PFSK-1 (cell line): ENCODE results near the gene PLD5.

Source experiments
- FOXP2 ChIP-seq: optimal IDR thresholded peaks from 2 replicates; pipeline ENCODE3; 2011; ENCODE audit warnings: borderline replicate concordance, control low read depth, inconsistent platforms; ENCODE audit not compliant: insufficient read depth; ENCODE audit errors: extremely low read length, extremely low read depth
- POLR2AphosphoS5 ChIP-seq: IDR thresholded peaks from 2 replicates; pipeline ENCODE4 v1.6.1; 2012; ENCODE audit warnings: low read depth, mild to moderate bottlenecking, control low read depth, low read length, moderate library complexity
- SIN3A ChIP-seq: IDR thresholded peaks from 2 replicates; pipeline ENCODE4 v1.6.1; 2012; ENCODE audit warnings: mild to moderate bottlenecking, low read length, moderate library complexity, borderline replicate concordance; ENCODE audit not compliant: insufficient read depth
- TAF1 ChIP-seq: IDR thresholded peaks from 2 replicates; pipeline ENCODE4 v1.6.1; 2012; ENCODE audit warnings: low read length, control low read depth, borderline replicate concordance; ENCODE audit not compliant: insufficient read depth
- TF ChIP-seq, protein P1 (sequence below), 2 experiments: IDR thresholded peaks; 2 replicates each; pipeline versions ENCODE4 v1.6.1 to v1.8.0; 2011 to 2012; ENCODE audit warnings: low read depth in 2 of 2, low read length in 2 of 2, control low read depth in 1 of 2, inconsistent platforms in 1 of 2, mild to moderate bottlenecking in 1 of 2, moderate library complexity in 1 of 2; ENCODE audit not compliant: insufficient read depth in 1 of 2

The PLD5 gene

DNA sequence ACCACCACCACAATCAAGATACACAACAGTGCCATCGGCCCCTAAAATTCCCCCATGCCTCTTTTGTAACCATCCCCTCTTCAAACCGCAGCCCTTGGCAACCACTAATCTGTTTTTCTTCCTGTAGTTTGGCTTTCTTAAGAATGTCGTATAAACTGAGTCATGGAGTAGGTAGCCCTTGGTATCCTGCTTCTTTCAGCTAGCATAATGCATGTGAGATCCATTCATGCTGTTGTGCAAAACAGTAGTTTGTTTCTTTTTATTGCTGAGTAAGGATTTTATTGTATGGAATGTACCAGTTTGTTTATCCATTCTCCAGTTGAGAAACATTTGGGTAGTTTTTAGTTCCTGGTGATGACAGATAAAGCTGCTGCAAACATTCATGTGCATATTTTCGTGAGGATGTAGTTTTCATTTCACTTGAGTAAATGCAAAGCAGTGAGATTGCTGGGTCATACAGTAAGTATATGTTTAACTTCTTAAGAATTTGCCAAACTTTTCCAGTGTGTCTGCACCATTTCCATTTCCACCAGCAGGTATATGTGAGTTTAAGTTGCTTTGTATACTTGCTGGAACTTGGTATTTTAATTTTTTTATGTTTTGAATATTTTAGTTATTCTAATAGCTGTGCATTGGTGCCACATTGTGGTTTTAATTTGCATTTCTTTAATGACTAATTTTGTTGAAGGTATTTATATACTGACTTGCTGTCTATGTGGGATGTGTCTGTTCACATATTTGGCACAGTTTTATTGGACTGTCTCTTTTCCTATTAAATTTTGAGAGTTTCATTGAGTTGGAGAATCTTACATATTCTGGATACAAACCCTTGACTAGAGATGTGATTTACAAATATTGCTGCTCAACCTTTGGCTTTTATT lies 377.2 kb downstream of the PLD5 start:
- TF ChIP-seq SIN3A (no peak), FOXP2 (no peak), TAF1 (no peak), POLR2AphosphoS5 (no peak)
- TF ChIP-seq, protein P1, sequence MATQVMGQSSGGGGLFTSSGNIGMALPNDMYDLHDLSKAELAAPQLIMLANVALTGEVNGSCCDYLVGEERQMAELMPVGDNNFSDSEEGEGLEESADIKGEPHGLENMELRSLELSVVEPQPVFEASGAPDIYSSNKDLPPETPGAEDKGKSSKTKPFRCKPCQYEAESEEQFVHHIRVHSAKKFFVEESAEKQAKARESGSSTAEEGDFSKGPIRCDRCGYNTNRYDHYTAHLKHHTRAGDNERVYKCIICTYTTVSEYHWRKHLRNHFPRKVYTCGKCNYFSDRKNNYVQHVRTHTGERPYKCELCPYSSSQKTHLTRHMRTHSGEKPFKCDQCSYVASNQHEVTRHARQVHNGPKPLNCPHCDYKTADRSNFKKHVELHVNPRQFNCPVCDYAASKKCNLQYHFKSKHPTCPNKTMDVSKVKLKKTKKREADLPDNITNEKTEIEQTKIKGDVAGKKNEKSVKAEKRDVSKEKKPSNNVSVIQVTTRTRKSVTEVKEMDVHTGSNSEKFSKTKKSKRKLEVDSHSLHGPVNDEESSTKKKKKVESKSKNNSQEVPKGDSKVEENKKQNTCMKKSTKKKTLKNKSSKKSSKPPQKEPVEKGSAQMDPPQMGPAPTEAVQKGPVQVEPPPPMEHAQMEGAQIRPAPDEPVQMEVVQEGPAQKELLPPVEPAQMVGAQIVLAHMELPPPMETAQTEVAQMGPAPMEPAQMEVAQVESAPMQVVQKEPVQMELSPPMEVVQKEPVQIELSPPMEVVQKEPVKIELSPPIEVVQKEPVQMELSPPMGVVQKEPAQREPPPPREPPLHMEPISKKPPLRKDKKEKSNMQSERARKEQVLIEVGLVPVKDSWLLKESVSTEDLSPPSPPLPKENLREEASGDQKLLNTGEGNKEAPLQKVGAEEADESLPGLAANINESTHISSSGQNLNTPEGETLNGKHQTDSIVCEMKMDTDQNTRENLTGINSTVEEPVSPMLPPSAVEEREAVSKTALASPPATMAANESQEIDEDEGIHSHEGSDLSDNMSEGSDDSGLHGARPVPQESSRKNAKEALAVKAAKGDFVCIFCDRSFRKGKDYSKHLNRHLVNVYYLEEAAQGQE (IDR thresholded peaks at IDR 0.05; ENCODE audit: insufficient read depth in 1 of 2, low read depth in 2 of 2, low read length in 2 of 2), result no peak

DNA sequence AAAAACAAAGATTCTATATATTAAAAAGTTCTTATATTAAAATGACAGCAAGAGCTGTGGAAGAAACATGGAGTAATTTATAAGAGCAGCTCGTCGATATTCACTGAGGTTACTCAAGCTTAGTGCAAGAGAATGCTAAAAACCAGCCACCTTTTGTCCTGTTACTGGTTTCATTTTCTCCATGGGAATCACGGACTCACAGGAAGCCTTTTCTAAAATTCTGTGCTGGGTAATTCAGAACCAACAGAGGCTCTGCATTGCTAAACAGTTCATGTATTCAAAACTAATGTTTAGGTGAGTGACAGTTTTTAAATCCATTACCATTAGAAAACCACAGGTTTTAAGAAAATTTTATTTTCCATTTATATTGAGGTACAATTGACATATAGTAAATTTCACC lies 377.8 kb downstream of the PLD5 start:
- TF ChIP-seq FOXP2 (no peak), SIN3A (no peak)

DNA sequence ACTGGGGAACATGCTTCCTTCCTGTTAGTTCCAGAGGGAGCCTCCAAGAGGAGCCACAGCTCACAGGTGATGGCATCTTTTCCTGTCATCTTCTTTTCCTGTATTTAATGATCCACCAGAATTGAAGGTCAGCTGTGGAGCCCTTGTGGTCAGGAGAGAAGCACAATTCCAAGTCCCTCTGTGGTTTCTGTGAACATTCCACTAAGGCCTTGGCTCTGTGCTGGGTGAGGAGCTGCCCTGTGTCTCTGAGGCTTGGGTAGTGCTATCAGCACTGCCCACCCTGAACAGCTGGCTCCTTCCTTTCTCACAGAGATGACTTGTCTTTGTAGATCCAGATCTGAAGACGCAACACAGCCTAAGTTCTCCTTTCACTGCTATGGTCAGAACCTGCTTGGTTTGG lies 383.7 kb downstream of the PLD5 start:
- no peak for TF ChIP-seq SIN3A
- no peak for TF ChIP-seq FOXP2
- TF ChIP-seq TAF1, result no peak
- TF ChIP-seq POLR2AphosphoS5, result no peak
- TF ChIP-seq, protein P1 (IDR thresholded peaks at IDR 0.05; ENCODE audit: insufficient read depth in 1 of 2, low read depth in 2 of 2, low read length in 2 of 2), result no peak

DNA sequence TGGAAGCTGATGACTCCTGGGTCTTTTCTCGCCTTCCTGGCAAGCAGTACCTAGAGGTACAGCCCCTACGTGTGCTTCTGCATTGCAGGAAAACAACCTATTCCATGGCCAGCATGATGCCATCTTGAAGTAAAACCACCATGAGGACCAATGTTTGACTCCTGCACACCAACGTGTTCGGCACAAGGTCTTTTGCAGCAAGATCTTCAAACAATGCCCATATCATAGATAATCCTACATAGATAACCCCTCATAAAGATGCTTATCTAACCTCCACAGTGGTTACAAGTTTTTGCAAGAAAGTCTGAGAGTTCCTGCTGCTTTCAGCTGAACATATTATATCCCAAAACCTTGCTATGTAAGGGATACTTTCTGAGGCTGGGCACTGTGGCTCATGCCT lies 384.5 kb downstream of the PLD5 start:
- TF ChIP-seq TAF1, result no peak
- TF ChIP-seq, protein P1 (IDR thresholded peaks at IDR 0.05; ENCODE audit: insufficient read depth in 1 of 2, low read depth in 2 of 2, low read length in 2 of 2), result no peak
- no peak for TF ChIP-seq POLR2AphosphoS5
- TF ChIP-seq SIN3A, result no peak

DNA sequence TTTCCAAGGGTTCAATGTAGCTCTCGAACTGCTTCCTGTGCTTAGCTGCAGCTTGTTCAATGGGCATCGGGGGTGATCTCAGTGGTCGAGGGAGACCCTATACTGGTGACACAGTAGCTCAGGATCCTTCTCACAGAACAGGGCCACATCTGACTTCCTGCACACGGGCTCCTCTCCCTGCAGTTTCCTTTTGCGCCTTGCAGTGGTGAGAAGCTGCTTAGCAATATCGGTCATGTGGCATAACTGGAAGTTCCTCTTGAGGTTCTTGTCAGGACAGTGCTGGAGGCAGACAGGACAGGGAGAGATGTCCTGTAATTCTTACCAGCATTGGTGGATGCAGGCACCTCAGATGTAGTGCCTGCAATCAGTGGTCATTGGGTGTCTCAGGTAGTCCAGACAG lies 385.1 kb downstream of the PLD5 start:
- no peak for TF ChIP-seq FOXP2
- TF ChIP-seq, protein P1 (IDR thresholded peaks at IDR 0.05; ENCODE audit: insufficient read depth in 1 of 2, low read depth in 2 of 2, low read length in 2 of 2), result no peak
- no peak for TF ChIP-seq TAF1
- TF ChIP-seq POLR2AphosphoS5, result no peak
- TF ChIP-seq SIN3A, result no peak
